ENCODE measurements around the gene CACNB1. TPM values are rescaled to one million over a fixed set of nuclear protein-coding genes. Genes with fewer than 3 reads are reported as not detected.
A peak's percentile ranks its signal among the peaks of the same experiment; 100 is the strongest.

The CACNB1 gene
- total RNA-seq (2014; rRNA removed; shearing (Covaris generic)) (6.6 and 8.1 TPM in 2 replicates), polyA plus RNA-seq (2016; fragmentation: Nextera tagmentation; extraction: Ambion mirVana) (6.0 and 7.1 TPM in 2 replicates)

GRCh38 chr17:39197380-39198185 lies at the start of gene CACNB1:
TSS of gene CACNB1 (minus strand) at chr17:39197669. CDS start at chr17:39197495, 174 bp downstream.
- peaks cover 59% of the 10 kb centered on the region for H3K79me2 ChIP-seq (ENCODE audit: insufficient read depth)
- no peaks in the 10 kb centered on the region for H3K27me3 ChIP-seq (replicated peaks; ENCODE audit: insufficient read depth)
- peaks cover 38% of the 10 kb centered on the region for H3F3A ChIP-seq (ENCODE audit: insufficient read depth)
- WGBS, 2 experiments (ENCODE audit: low coverage in 1 of 2, low lambda C conversion rate in 2 of 2, missing lambda C conversion rate in 2 of 2), result 2 to 3% methylated on average over 28 to 46 of the region's 55 CpGs
- H3K27ac ChIP-seq, result peak within 1 kb of the TSS; percentile 21; the same call in 1 of the 2 replicates
- peak within 1 kb of the TSS; percentile 43 for H2AFZ ChIP-seq
- 0 out of 2 replicates have a peak, but pooled peaks cover 4% of the 10 kb centered on the region for H4K20me1 ChIP-seq (ENCODE audit: insufficient read depth)
- H3K9me2 ChIP-seq (ENCODE audit: insufficient read depth), result no peaks in the 10 kb centered on the region
- H3K9ac ChIP-seq, result peak within 1 kb of the TSS; percentile 81
- H3K9me3 ChIP-seq (ENCODE audit: low read depth), result no peaks in the 10 kb centered on the region
- no peak for TF ChIP-seq EZH2phosphoT487 (IDR thresholded peaks at IDR 0.05; ENCODE audit: insufficient read depth, low read depth)
- TF ChIP-seq EZH2 (IDR thresholded peaks at IDR 0.05; ENCODE audit: insufficient read depth, poor library complexity, severe bottlenecking), result no peak
- peak within 1 kb of the TSS; percentile 83 for H3K4me2 ChIP-seq (ENCODE audit: unreplicated experiment)
- peaks cover 35% of the 10 kb centered on the region for H3K4me1 ChIP-seq (ENCODE audit: insufficient read depth)
- H3K36me3 ChIP-seq (ENCODE audit: low read depth), result peaks cover 11% of the 10 kb centered on the region
- DNase-seq, result peak; percentile 88
- in situ Hi-C loops (cut with MboI), result no loop called here
- H3K4me3 ChIP-seq, result peak within 1 kb of the TSS; percentile 76

- H3K27ac ChIP-seq, result no peak overlapping the region
- in situ Hi-C loops (cut with MboI), result no loop called here
These were observed 48.8 kb upstream of the CACNB1 start for GRCh38 chr17:39246274-39246673.

GRCh38 chr17:39244600-39245570 lies 47.4 kb upstream of the CACNB1 start:
- Histone ChIP-seq H3K27me3 (replicated peaks; ENCODE audit: insufficient read depth) (no peaks in the 10 kb centered on the region), H4K20me1 (ENCODE audit: insufficient read depth) (no peaks in the 10 kb centered on the region), H2AFZ (no peak overlapping the region), H3K4me3 (no peak overlapping the region), H3K79me2 (ENCODE audit: insufficient read depth) (no peaks in the 10 kb centered on the region), H3K9ac (no peak overlapping the region), H3K4me2 (ENCODE audit: unreplicated experiment) (no peak overlapping the region), H3K9me3 (ENCODE audit: low read depth) (no peaks in the 10 kb centered on the region), H3K9me2 (ENCODE audit: insufficient read depth) (no peaks in the 10 kb centered on the region), H3K27ac (no peak overlapping the region), H3K36me3 (ENCODE audit: low read depth) (no peaks in the 10 kb centered on the region), H3F3A (ENCODE audit: insufficient read depth) (peaks cover 6% of the 10 kb centered on the region; the same call in 1 of the 2 replicates), H3K4me1 (ENCODE audit: insufficient read depth) (no peaks in the 10 kb centered on the region)
- DNase-seq, result peak; percentile 78
- TF ChIP-seq EZH2phosphoT487 (IDR thresholded peaks at IDR 0.05; ENCODE audit: insufficient read depth, low read depth), result no peak
- TF ChIP-seq EZH2 (IDR thresholded peaks at IDR 0.05; ENCODE audit: insufficient read depth, poor library complexity, severe bottlenecking), result no peak
- in situ Hi-C loops (cut with MboI), result no loop called here
- WGBS, 2 experiments (ENCODE audit: low coverage in 1 of 2, low lambda C conversion rate in 2 of 2, missing lambda C conversion rate in 2 of 2), result 40 to 44% methylated on average over 6 of the region's 6 CpGs

More at GRCh38 chr17:39246274-39246673, 48.8 kb upstream of the CACNB1 start:
- no peak overlapping the region for H2AFZ ChIP-seq
- H3K4me1 ChIP-seq (ENCODE audit: insufficient read depth), result no peaks in the 10 kb centered on the region
- no peaks in the 10 kb centered on the region for H3K36me3 ChIP-seq (ENCODE audit: low read depth)
- no peaks in the 10 kb centered on the region for H3K9me2 ChIP-seq (ENCODE audit: insufficient read depth)
- H3K9me3 ChIP-seq (ENCODE audit: low read depth), result no peaks in the 10 kb centered on the region
- TF ChIP-seq EZH2 (IDR thresholded peaks at IDR 0.05; ENCODE audit: insufficient read depth, poor library complexity, severe bottlenecking) (no peak), EZH2phosphoT487 (IDR thresholded peaks at IDR 0.05; ENCODE audit: insufficient read depth, low read depth) (no peak)
- no peak overlapping the region for H3K9ac ChIP-seq
- 31 to 40% methylated on average over 3 of the region's 3 CpGs for WGBS, 2 experiments (ENCODE audit: low coverage in 1 of 2, low lambda C conversion rate in 2 of 2, missing lambda C conversion rate in 2 of 2)
- no peaks in the 10 kb centered on the region for H3K27me3 ChIP-seq (replicated peaks; ENCODE audit: insufficient read depth)
- H3F3A ChIP-seq (ENCODE audit: insufficient read depth), result peaks cover 6% of the 10 kb centered on the region; the same call in 1 of the 2 replicates
- no peak overlapping the region for H3K4me2 ChIP-seq (ENCODE audit: unreplicated experiment)
- H3K4me3 ChIP-seq, result no peak overlapping the region
- no peaks in the 10 kb centered on the region for H4K20me1 ChIP-seq (ENCODE audit: insufficient read depth)
- H3K79me2 ChIP-seq (ENCODE audit: insufficient read depth), result no peaks in the 10 kb centered on the region
- no peak for DNase-seq

- no peak overlapping the region for H3K4me3 ChIP-seq
- no peaks in the 10 kb centered on the region for H3K9me3 ChIP-seq (ENCODE audit: low read depth)
- in situ Hi-C loops (cut with MboI), result no loop called here
- no peak overlapping the region for H3K9ac ChIP-seq
- no peak overlapping the region for H3K4me2 ChIP-seq (ENCODE audit: unreplicated experiment)
- no peaks in the 10 kb centered on the region for H3K79me2 ChIP-seq (ENCODE audit: insufficient read depth)
- H3K27ac ChIP-seq, result no peak overlapping the region
- WGBS, 2 experiments (ENCODE audit: low coverage in 1 of 2, low lambda C conversion rate in 2 of 2, missing lambda C conversion rate in 2 of 2), result 46 to 51% methylated on average over 9 to 11 of the region's 11 CpGs
- no peaks in the 10 kb centered on the region for H4K20me1 ChIP-seq (ENCODE audit: insufficient read depth)
- no peaks in the 10 kb centered on the region for H3K36me3 ChIP-seq (ENCODE audit: low read depth)
- H2AFZ ChIP-seq, result no peak overlapping the region
- H3K4me1 ChIP-seq (ENCODE audit: insufficient read depth), result no peaks in the 10 kb centered on the region
- no peaks in the 10 kb centered on the region for H3K27me3 ChIP-seq (replicated peaks; ENCODE audit: insufficient read depth)
- no peak for DNase-seq
- no peaks in the 10 kb centered on the region for H3K9me2 ChIP-seq (ENCODE audit: insufficient read depth)
- TF ChIP-seq EZH2phosphoT487 (IDR thresholded peaks at IDR 0.05; ENCODE audit: insufficient read depth, low read depth) (no peak), EZH2 (IDR thresholded peaks at IDR 0.05; ENCODE audit: insufficient read depth, poor library complexity, severe bottlenecking) (no peak)
- H3F3A ChIP-seq (ENCODE audit: insufficient read depth), result peaks cover 6% of the 10 kb centered on the region; the same call in 1 of the 2 replicates
These were observed 46.6 kb upstream of the CACNB1 start for GRCh38 chr17:39244016-39244599.
